Uterus (tissue), 4 donors: ENCODE data around the gene ZFYVE28. TPM values are rescaled to one million over a fixed set of nuclear protein-coding genes. Genes with fewer than 3 reads are reported as not detected.

Source experiments
- DNase-seq, 2 donors: peaks; one replicate each; pipeline ENCODE4 v3.0.0-alpha.2; 2019 to 2020
- H3K27ac ChIP-seq, 2 donors: fragments of 200-600 bp; sonication (generic); 1 replicate in 1 of 2; 2 replicates in 1 of 2; pipeline ENCODE4 v1.5.1; 2016 to 2018
- H3K27me3 ChIP-seq, 2 donors: fragments of 200-600 bp; sonication (generic); one replicate each; pipeline ENCODE4 v1.5.1; 2018 to 2019; ENCODE audit warnings: control low read depth in 1 of 2
- H3K36me3 ChIP-seq, 2 donors: fragments of 200-600 bp; sonication (generic); one replicate each; pipeline ENCODE4 v1.5.1; 2019; ENCODE audit warnings: control low read depth in 1 of 2
- H3K4me1 ChIP-seq, 2 donors: fragments of 200-600 bp; sonication (generic); one replicate each; pipeline ENCODE4 v1.5.1; 2018 to 2019; ENCODE audit warnings: control low read depth in 1 of 2
- H3K4me3 ChIP-seq, 2 donors: fragments of 200-600 bp; sonication (generic); 1 replicate in 1 of 2; 2 replicates in 1 of 2; pipeline ENCODE4 v1.5.1; 2018 to 2019; ENCODE audit warnings: mild to moderate bottlenecking in 1 of 2
- H3K9me3 ChIP-seq, 2 donors: fragments of 200-600 bp; sonication (generic); one replicate each; pipeline ENCODE4 v1.5.1; 2019; ENCODE audit warnings: control low read depth in 1 of 2
- CTCF ChIP-seq, 4 experiments: fragments of 200-600 bp in 2 of 4; fragments of 450-650 bp in 2 of 4; sonication (generic) in 2 of 4; IDR thresholded peaks; one replicate each; pipeline ENCODE4 v1.5.1; 2016 to 2019; ENCODE audit warnings: antibody characterized with exemption in 4 of 4, mild to moderate bottlenecking in 2 of 4, moderate library complexity in 1 of 4
- POLR2A ChIP-seq, 2 donors: fragments of 450-650 bp; IDR thresholded peaks; one replicate each; pipeline ENCODE4 v1.6.1; 2016; ENCODE audit warnings: antibody characterized with exemption in 2 of 2, mild to moderate bottlenecking in 1 of 2, moderate library complexity in 1 of 2
- intact Hi-C: fragments of 100-400 bp; cut with DNase I; formaldehyde crosslinking; loops from one replicate; pipeline ENCODE4 v1.15.1; 2023; ENCODE audit warnings: low total_unique reads
- total RNA-seq, 4 donors: library from RNA; depleted of rRNA in 3 of 4; stranded (reverse); fragments of >200 nt in 3 of 4; gene quantifications; one replicate each; pipeline versions ENCODE4 v1.1.0 to v1.2.4, GENCODE V29; 2014 to 2023
- donor health status: DM: yes; HTN: yes; CAD: no.

ZFYVE28 gene
- total RNA-seq, 4 donors from 2014 or later: 5.4 to 16.7 (median 13.4) TPM

GRCh38 chr4:2322841-2323240 is 95.6 kb downstream of the ZFYVE28 start:
- Histone ChIP-seq H3K9me3 (peaks cover 0 to 3% of the 10 kb centered on the region in 2 donors), H3K36me3 (no peaks in the 10 kb centered on the region), H3K4me3 (no peak overlapping the region), H3K27me3 (no peaks in the 10 kb centered on the region), H3K4me1 (no peaks in the 10 kb centered on the region), H3K27ac (no peak overlapping the region)
- TF ChIP-seq POLR2A (IDR thresholded peaks at IDR 0.05) (no peak), CTCF (IDR thresholded peaks at IDR 0.05) (no peak)
- DNase-seq: no peak
- intact Hi-C loops: no loop called here

GRCh38 chr4:2322227-2322626 is 96.2 kb downstream of the ZFYVE28 start:
- DNase-seq: no peak
- H3K4me3 ChIP-seq: no peak overlapping the region
- no peak overlapping the region for H3K27ac ChIP-seq
- H3K36me3 ChIP-seq: no peaks in the 10 kb centered on the region
- no peaks in the 10 kb centered on the region for H3K4me1 ChIP-seq
- H3K27me3 ChIP-seq: no peaks in the 10 kb centered on the region
- peaks cover 0 to 3% of the 10 kb centered on the region in 2 donors for H3K9me3 ChIP-seq
- TF ChIP-seq CTCF (IDR thresholded peaks at IDR 0.05) (no peak), POLR2A (IDR thresholded peaks at IDR 0.05) (no peak)
- intact Hi-C loops: no loop called here

GRCh38 chr4:2321279-2322196 is 96.9 kb downstream of the ZFYVE28 start:
- DNase-seq: no peak
- Histone ChIP-seq H3K36me3 (no peaks in the 10 kb centered on the region), H3K27ac (no peak overlapping the region), H3K27me3 (no peaks in the 10 kb centered on the region), H3K4me1 (no peaks in the 10 kb centered on the region), H3K4me3 (no peak overlapping the region), H3K9me3 (no peaks in the 10 kb centered on the region)
- intact Hi-C loops: no loop called here
- no peak for TF ChIP-seq POLR2A (IDR thresholded peaks at IDR 0.05)
- no peak for TF ChIP-seq CTCF (IDR thresholded peaks at IDR 0.05)

- Histone ChIP-seq H3K4me1 (no peaks in the 10 kb centered on the region), H3K36me3 (no peaks in the 10 kb centered on the region), H3K4me3 (no peak overlapping the region), H3K9me3 (no peaks in the 10 kb centered on the region), H3K27ac (no peak overlapping the region), H3K27me3 (no peaks in the 10 kb centered on the region)
- no peak for TF ChIP-seq POLR2A (IDR thresholded peaks at IDR 0.05)
- TF ChIP-seq CTCF (IDR thresholded peaks at IDR 0.05): no peak
- DNase-seq: no peak
- intact Hi-C loops: no loop called here
Measured at GRCh38 chr4:2320746-2321145, 97.7 kb downstream of the ZFYVE28 start.

- Histone ChIP-seq H3K27me3 (no peaks in the 10 kb centered on the region), H3K27ac (no peak overlapping the region), H3K4me3 (no peak overlapping the region), H3K36me3 (no peaks in the 10 kb centered on the region), H3K9me3 (no peaks in the 10 kb centered on the region), H3K4me1 (no peaks in the 10 kb centered on the region)
- intact Hi-C loops: no loop called here
- no peak for TF ChIP-seq CTCF (IDR thresholded peaks at IDR 0.05)
- DNase-seq: no peak
Measured at GRCh38 chr4:2320152-2320551, 98.3 kb downstream of the ZFYVE28 start.
